A549 (cell line): ENCODE measurements around the gene ARHGAP44.

Source experiments
- CHD4 ChIP-seq: fragments of 200-600 bp; sonication (generic); IDR thresholded peaks from 2 replicates; pipeline ENCODE4 v1.6.1; 2016; ENCODE audit warnings: antibody characterized with exemption, mild to moderate bottlenecking, borderline replicate concordance
- MAZ ChIP-seq: fragments of 150-350 bp; IDR thresholded peaks from 2 replicates; pipeline ENCODE4 v1.6.1; 2014; ENCODE audit warnings: antibody characterized with exemption, low read depth, low read length, borderline replicate concordance
- POLR2A ChIP-seq: IDR thresholded peaks from 2 replicates; pipeline ENCODE4 v1.6.1; 2012; ENCODE audit warnings: mild to moderate bottlenecking, low read length
- RAD21 ChIP-seq, 2 experiments: fragments of >200 bp in 1 of 2; sonication (Bioruptor Twin) in 1 of 2; formaldehyde crosslinking in 1 of 2; IDR thresholded peaks in 1 of 2; conservative IDR thresholded peaks in 1 of 2; 2 replicates in 1 of 2; 3 replicates in 1 of 2; pipeline ENCODE4 v1.6.1; 2012 to 2018; ENCODE audit warnings: inconsistent platforms in 1 of 2
- TF ChIP-seq, protein P1 (sequence below): fragments of 200-600 bp; sonication (generic); IDR thresholded peaks from 2 replicates; pipeline ENCODE4 v1.6.1; 2016; ENCODE audit warnings: antibody characterized with exemption, mild to moderate bottlenecking, moderate library complexity

DNA sequence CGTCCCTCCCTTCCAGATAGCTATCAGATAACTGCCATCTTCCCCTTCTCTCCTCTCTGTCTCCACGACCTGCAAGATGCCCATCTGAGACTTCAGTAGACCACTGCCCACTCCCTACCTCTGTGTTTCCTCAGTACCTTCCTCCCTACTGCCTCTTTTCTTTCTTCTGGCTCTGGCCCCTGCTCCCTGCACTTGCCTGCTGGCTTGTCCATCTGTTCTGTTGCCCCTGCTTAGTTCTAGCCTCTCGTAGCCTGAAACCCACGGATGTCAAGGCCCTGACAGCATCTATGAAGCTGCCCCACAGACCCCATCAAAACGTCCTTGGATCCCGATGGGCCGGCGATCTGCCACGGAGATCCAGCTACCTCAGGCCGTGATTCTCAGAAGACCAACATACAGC, 175.5 kb downstream of the ARHGAP44 start:
- TF ChIP-seq MAZ (no peak), POLR2A (no peak), CHD4 (no peak), RAD21 (conservative IDR thresholded peaks at IDR 0.05 in 1 of 2, IDR thresholded peaks at IDR 0.05 in 1 of 2) (no peak)
- TF ChIP-seq, protein P1, sequence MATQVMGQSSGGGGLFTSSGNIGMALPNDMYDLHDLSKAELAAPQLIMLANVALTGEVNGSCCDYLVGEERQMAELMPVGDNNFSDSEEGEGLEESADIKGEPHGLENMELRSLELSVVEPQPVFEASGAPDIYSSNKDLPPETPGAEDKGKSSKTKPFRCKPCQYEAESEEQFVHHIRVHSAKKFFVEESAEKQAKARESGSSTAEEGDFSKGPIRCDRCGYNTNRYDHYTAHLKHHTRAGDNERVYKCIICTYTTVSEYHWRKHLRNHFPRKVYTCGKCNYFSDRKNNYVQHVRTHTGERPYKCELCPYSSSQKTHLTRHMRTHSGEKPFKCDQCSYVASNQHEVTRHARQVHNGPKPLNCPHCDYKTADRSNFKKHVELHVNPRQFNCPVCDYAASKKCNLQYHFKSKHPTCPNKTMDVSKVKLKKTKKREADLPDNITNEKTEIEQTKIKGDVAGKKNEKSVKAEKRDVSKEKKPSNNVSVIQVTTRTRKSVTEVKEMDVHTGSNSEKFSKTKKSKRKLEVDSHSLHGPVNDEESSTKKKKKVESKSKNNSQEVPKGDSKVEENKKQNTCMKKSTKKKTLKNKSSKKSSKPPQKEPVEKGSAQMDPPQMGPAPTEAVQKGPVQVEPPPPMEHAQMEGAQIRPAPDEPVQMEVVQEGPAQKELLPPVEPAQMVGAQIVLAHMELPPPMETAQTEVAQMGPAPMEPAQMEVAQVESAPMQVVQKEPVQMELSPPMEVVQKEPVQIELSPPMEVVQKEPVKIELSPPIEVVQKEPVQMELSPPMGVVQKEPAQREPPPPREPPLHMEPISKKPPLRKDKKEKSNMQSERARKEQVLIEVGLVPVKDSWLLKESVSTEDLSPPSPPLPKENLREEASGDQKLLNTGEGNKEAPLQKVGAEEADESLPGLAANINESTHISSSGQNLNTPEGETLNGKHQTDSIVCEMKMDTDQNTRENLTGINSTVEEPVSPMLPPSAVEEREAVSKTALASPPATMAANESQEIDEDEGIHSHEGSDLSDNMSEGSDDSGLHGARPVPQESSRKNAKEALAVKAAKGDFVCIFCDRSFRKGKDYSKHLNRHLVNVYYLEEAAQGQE, result no peak
